Spleen (tissue), 11 donors: ENCODE results near the gene ATP13A4. TPM values are rescaled to one million over a fixed set of nuclear protein-coding genes. Genes with fewer than 3 reads are reported as not detected.

Source experiments
- DNase-seq: peaks from one replicate; pipeline ENCODE4 v3.0.0-alpha.2; 2020
- H3K27ac ChIP-seq, 8 donors: fragments of 200-600 bp; sonication (generic) in 7 of 8; 1 replicate in 4 of 8; 2 replicates in 4 of 8; pipeline versions ENCODE4 v1.5.0 to v1.8.0; 2016 to 2021; ENCODE audit warnings: inconsistent platforms in 4 of 8, mild to moderate bottlenecking in 4 of 8, moderate library complexity in 1 of 8
- H3K27me3 ChIP-seq, 7 donors: fragments of 200-600 bp; sonication (generic) in 6 of 7; replicated peaks in 1 of 7; 1 replicate in 4 of 7; 2 replicates in 3 of 7; pipeline versions ENCODE4 v1.5.0 to v1.8.0; 2016 to 2021; ENCODE audit warnings: inconsistent platforms in 3 of 7, mild to moderate bottlenecking in 1 of 7
- H3K36me3 ChIP-seq, 6 donors: fragments of 200-600 bp; sonication (generic) in 5 of 6; 1 replicate in 4 of 6; 2 replicates in 2 of 6; pipeline versions ENCODE4 v1.5.0 to v1.8.0; 2016 to 2021; ENCODE audit warnings: inconsistent platforms in 2 of 6
- H3K4me1 ChIP-seq, 6 donors: fragments of 200-600 bp; sonication (generic) in 5 of 6; 1 replicate in 3 of 6; 2 replicates in 3 of 6; pipeline versions ENCODE4 v1.5.0 to v1.8.0; 2016 to 2021; ENCODE audit warnings: inconsistent platforms in 3 of 6
- H3K4me3 ChIP-seq, 8 donors: fragments of 200-600 bp; sonication (generic) in 7 of 8; 1 replicate in 4 of 8; 2 replicates in 4 of 8; pipeline versions ENCODE4 v1.5.0 to v1.8.0; 2016 to 2021; ENCODE audit warnings: inconsistent platforms in 4 of 8, mild to moderate bottlenecking in 4 of 8, moderate library complexity in 2 of 8
- H3K9me3 ChIP-seq, 8 donors: fragments of 200-600 bp; sonication (generic) in 7 of 8; 1 replicate in 4 of 8; 2 replicates in 4 of 8; pipeline versions ENCODE4 v1.5.0 to v1.8.0; 2016 to 2021; ENCODE audit warnings: inconsistent platforms in 4 of 8
- POLR2A ChIP-seq, 3 donors: fragments of 450-650 bp; IDR thresholded peaks; one replicate each; pipeline ENCODE4 v1.5.1; 2017; ENCODE audit warnings: antibody characterized with exemption in 3 of 3, mild to moderate bottlenecking in 1 of 3
- WGBS, 5 donors: extraction: QIAGEN DNeasy Blood & Tissue Kit in 3 of 5; methylation state at CpG; one replicate each; pipeline versions ENCODE4 v1.1.5 to v1.1.7; 2013 to 2018; 5-methylcytosine and 5-hydroxymethylcytosine counted together
- intact Hi-C: fragments of 100-400 bp; cut with DNase I; formaldehyde crosslinking; loops from one replicate; pipeline ENCODE4 v1.15.0; 2023; ENCODE audit warnings: low total_unique reads
- polyA plus RNA-seq, 3 donors: library from polyadenylated mRNA; stranded (reverse); fragments of 200-250 nt; gene quantifications; one replicate each; pipeline ENCODE4 v1.2.1, GENCODE V29; 2013
- total RNA-seq, 7 donors: library from RNA; depleted of rRNA in 3 of 7; stranded (reverse); fragments of >200 nt in 3 of 7; fragmentation: NEBNext Ultra II Directional in 4 of 7; extraction: Animal tissue kit (Norgen Biotek cat#: 25700) in 4 of 7; gene quantifications; one replicate each; pipeline versions ENCODE4 v1.1.0 to v1.2.1, GENCODE V29; 2016 to 2021
- donor health status: healthy with polysubstance abuse.
- donor health status: DM: no; HTN: no; CAD: no; lungs with moderate emphysema.
- donor health status: DM: no; HTN: no; CAD: no.
- donor health status: Bipolar disorder and iron deficiency.
- donor health status: healthy.
- donor health status: DM: no; HTN: no; CAD: no.
- donor health status: DM: yes; HTN: yes; CAD: no.

The ATP13A4 gene
- total and polyA plus RNA-seq, 10 donors = 0.24 to 8.4 (median 1.5) TPM

DNA sequence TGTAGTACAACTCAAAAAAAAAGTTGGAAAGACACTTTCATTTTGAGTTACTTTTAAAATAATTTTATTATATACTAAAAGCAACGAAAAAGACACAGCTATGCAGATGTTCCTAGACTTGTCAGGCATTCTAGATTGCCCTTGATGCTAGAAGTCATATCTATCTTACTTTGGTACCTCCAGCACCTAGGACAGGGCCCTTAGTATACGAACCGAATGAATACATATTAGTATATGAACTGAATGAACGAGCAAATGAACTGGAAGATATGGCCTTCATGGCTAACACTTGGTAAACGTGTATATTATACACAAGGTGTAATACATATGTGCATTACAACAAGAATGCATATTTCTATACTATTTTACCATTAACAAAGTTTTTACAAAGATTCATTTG lies 200.3 kb downstream of the ATP13A4 start:
- H3K4me3 ChIP-seq = no peak overlapping the region
- no peaks in the 10 kb centered on the region for H3K36me3 ChIP-seq
- no peaks in the 10 kb centered on the region for H3K27me3 ChIP-seq
- no peaks in the 10 kb centered on the region for H3K9me3 ChIP-seq
- intact Hi-C loops = no loop called here
- WGBS, 5 donors = 58 to 81% (median 64%) methylated on average over 5 of the region's 5 CpGs
- H3K27ac ChIP-seq = no peak overlapping the region
- no peak for TF ChIP-seq POLR2A (IDR thresholded peaks at IDR 0.05)
- DNase-seq = no peak
- H3K4me1 ChIP-seq = no peaks in the 10 kb centered on the region

Other genes starting within 250 kb of the ATP13A4 start
- gene ATP13A5, start 176.1 kb downstream of the ATP13A4 start, total RNA-seq = not detected
- under 1 TPM in 1 of 3 donors, not detected in 2; 0.13 TPM for gene ATP13A5, start 176.1 kb downstream of the ATP13A4 start, polyA plus RNA-seq
- gene OPA1, start 38.3 kb upstream of the ATP13A4 start, total RNA-seq = 10 to 100 TPM; 42.9 to 58.2 (median 52.7) TPM
- 10 to 100 TPM in 2 of 3 donors, 1 to 10 TPM in 1; 9.8 to 12.5 (median 11.4) TPM for gene OPA1, start 38.3 kb upstream of the ATP13A4 start, polyA plus RNA-seq